Left ventricle myocardium inferior (tissue), 1 donor: Measurements from ENCODE around the gene PCDH15. TPM values are rescaled to one million over a fixed set of nuclear protein-coding genes. Genes with fewer than 3 reads are reported as not detected.

Source experiments
- DNase-seq: peaks from one replicate; pipeline ENCODE4 v3.0.0-alpha.2; 2020
- H3K27ac ChIP-seq: fragments of 200-600 bp; replicated peaks from 2 replicates; pipeline ENCODE4 v1.8.0; 2021
- H3K27me3 ChIP-seq: fragments of 200-600 bp; 2 replicates; pipeline ENCODE4 v1.8.0; 2021; ENCODE audit warnings: low read depth
- H3K36me3 ChIP-seq: fragments of 200-600 bp; 2 replicates; pipeline ENCODE4 v1.8.0; 2021
- H3K4me1 ChIP-seq: fragments of 200-600 bp; 2 replicates; pipeline ENCODE4 v1.8.0; 2021
- H3K4me3 ChIP-seq: fragments of 200-600 bp; 2 replicates; pipeline ENCODE4 v1.8.0; 2021; ENCODE audit warnings: mild to moderate bottlenecking, moderate library complexity
- H3K9me3 ChIP-seq: fragments of 200-600 bp; replicated peaks from 2 replicates; pipeline ENCODE4 v1.8.0; 2021
- intact Hi-C: fragments of 100-400 bp; cut with micrococcal nuclease; formaldehyde crosslinking; loops from one replicate; pipeline ENCODE4 v1.11.0; 2022
- total RNA-seq: library from RNA; stranded (reverse); fragmentation: NEBNext Ultra II Directional; extraction: Animal tissue kit (Norgen Biotek cat#: 25700); gene quantifications from one replicate; pipeline ENCODE4 v1.2.1, GENCODE V29; 2021
- TF ChIP-seq, protein P1 (sequence below): fragments of 200-600 bp; IDR thresholded peaks from 2 replicates; pipeline ENCODE4 v1.8.0; 2021; ENCODE audit warnings: antibody characterized with exemption, mild to moderate bottlenecking, borderline replicate concordance
- donor health status: DM: no; HTN: yes; CAD: no; lungs with severe emphysema.

Gene PCDH15
- total RNA-seq, 1 donor from 2014 or later, result 0.19 TPM

DNA sequence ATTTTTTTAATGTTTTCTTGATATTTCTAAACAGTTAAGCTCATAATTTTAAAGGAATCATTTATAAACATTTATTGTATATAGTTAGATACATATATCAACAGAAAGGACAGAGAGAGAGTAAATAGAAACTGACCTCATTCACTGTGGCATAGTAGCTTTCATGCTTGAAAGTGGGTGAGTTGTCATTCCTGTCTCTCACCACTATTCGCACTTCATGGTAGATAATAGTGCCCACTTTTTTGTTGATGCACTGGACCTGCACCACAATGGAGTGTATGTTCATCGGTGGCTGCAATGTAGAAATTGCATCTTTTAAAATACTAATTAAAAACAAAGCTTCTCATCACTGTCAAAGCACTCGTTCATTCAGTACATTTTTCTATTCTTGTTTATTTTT is 432.0 kb downstream of the PCDH15 start:
- no peak for DNase-seq
- TF ChIP-seq, protein P1, sequence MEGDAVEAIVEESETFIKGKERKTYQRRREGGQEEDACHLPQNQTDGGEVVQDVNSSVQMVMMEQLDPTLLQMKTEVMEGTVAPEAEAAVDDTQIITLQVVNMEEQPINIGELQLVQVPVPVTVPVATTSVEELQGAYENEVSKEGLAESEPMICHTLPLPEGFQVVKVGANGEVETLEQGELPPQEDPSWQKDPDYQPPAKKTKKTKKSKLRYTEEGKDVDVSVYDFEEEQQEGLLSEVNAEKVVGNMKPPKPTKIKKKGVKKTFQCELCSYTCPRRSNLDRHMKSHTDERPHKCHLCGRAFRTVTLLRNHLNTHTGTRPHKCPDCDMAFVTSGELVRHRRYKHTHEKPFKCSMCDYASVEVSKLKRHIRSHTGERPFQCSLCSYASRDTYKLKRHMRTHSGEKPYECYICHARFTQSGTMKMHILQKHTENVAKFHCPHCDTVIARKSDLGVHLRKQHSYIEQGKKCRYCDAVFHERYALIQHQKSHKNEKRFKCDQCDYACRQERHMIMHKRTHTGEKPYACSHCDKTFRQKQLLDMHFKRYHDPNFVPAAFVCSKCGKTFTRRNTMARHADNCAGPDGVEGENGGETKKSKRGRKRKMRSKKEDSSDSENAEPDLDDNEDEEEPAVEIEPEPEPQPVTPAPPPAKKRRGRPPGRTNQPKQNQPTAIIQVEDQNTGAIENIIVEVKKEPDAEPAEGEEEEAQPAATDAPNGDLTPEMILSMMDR, result no peak
- intact Hi-C loops, result no loop called here
- no peaks in the 10 kb centered on the region for H3K4me1 ChIP-seq
- H3K4me3 ChIP-seq, result no peak overlapping the region
- H3K9me3 ChIP-seq, result no peaks in the 10 kb centered on the region
- no peak overlapping the region for H3K27ac ChIP-seq
- H3K36me3 ChIP-seq, result no peaks in the 10 kb centered on the region
- no peaks in the 10 kb centered on the region for H3K27me3 ChIP-seq

DNA sequence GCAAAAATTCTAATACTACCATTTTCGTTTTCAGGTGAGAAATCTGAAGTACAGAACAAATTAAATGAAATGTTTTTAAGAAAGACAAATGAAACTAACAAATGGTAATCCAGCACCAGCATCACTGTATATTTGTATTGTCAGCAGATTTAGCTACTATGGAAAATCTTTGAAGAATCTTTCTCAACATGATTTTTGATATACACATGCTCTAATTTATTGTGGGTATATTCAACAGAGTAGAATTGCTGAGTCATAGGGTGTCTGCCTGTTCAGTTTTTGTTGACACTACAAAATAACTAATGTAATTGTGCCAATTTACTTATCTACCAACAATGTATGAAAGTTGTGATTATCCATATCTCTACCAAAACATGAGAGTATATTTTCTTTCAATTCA is 437.6 kb downstream of the PCDH15 start:
- no peaks in the 10 kb centered on the region for H3K27me3 ChIP-seq
- intact Hi-C loops, result no loop called here
- H3K36me3 ChIP-seq, result no peaks in the 10 kb centered on the region
- no peak for DNase-seq
- TF ChIP-seq, protein P1, result no peak
- no peak overlapping the region for H3K4me3 ChIP-seq
- H3K27ac ChIP-seq, result no peak overlapping the region
- peaks cover 7% of the 10 kb centered on the region for H3K9me3 ChIP-seq
- no peaks in the 10 kb centered on the region for H3K4me1 ChIP-seq

DNA sequence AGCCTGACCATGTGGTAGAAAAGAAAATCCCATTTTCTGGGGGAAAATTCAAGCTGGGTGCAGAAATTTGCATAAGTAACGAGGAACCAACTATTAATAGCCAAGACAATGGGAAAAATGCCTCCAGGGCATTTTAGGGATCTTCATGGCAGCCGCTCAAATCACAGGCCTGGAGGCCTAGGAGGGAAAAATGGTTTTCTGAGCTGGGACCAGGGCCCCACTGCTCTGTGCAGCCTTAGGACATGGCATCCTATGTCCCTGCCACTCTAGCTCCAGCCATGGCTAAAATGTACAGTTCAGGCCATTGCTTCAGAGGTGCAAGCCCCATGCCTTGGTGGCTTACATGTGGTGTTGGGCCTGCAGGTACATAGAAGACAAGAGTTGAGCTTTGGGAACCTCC is 459.0 kb downstream of the PCDH15 start:
- intact Hi-C loops, result no loop called here
- TF ChIP-seq, protein P1, result no peak
- H3K36me3 ChIP-seq, result no peaks in the 10 kb centered on the region

DNA sequence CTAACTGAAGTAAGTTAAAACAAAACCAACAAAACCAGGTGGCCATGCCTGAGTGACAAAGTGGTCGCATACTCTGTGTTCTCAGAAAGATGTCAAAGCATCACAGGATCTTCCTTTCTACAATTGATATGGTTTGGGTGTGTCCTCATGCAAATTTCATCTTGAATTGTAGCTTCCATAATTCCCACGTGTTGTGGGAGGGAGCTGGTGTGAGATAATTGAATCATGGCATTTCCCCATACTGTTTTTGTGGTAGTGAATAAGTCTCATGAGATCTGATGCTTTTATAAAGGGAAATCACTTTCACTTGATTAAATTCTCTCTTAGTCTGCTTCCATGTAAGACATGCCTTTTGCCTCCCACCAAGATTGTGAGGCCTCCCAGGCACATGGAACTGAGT is 465.7 kb downstream of the PCDH15 start:
- H3K27me3 ChIP-seq, result no peaks in the 10 kb centered on the region
- no peak for DNase-seq
- no peaks in the 10 kb centered on the region for H3K36me3 ChIP-seq
- no peak overlapping the region for H3K4me3 ChIP-seq
- intact Hi-C loops, result no loop called here
- H3K4me1 ChIP-seq, result no peaks in the 10 kb centered on the region
- TF ChIP-seq, protein P1, result no peak
- H3K9me3 ChIP-seq, result no peaks in the 10 kb centered on the region
- H3K27ac ChIP-seq, result no peak overlapping the region

More for the DNA sequence above, 459.0 kb downstream of the PCDH15 start:
- no peak for DNase-seq
- Histone ChIP-seq H3K4me3 (no peak overlapping the region), H3K4me1 (no peaks in the 10 kb centered on the region), H3K27ac (no peak overlapping the region), H3K9me3 (peaks cover 8% of the 10 kb centered on the region), H3K27me3 (no peaks in the 10 kb centered on the region)

DNA sequence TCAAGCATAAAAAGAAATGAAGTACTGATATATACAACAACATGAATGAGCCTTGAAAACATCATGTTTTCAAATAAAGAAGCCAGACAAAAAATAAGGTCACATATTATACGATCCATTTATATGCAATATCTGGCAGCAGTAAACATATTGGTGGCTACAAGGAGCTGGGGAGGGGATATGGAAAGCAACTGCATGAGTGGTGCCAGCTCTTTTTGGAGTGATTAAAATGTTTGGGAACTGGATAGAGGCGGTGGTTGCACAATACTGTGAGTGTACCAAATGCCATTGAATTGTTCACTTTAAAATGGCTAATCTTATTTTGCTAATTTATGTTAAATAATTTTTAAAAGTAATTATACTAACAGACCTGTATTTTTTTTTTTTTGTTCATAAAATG is 481.7 kb downstream of the PCDH15 start:
- no peak for DNase-seq
- H3K4me1 ChIP-seq, result no peaks in the 10 kb centered on the region
- H3K9me3 ChIP-seq, result peaks cover 9% of the 10 kb centered on the region
- TF ChIP-seq, protein P1, result no peak
- no peaks in the 10 kb centered on the region for H3K36me3 ChIP-seq
- no peaks in the 10 kb centered on the region for H3K27me3 ChIP-seq
- no peak overlapping the region for H3K4me3 ChIP-seq
- intact Hi-C loops, result no loop called here
- no peak overlapping the region for H3K27ac ChIP-seq

DNA sequence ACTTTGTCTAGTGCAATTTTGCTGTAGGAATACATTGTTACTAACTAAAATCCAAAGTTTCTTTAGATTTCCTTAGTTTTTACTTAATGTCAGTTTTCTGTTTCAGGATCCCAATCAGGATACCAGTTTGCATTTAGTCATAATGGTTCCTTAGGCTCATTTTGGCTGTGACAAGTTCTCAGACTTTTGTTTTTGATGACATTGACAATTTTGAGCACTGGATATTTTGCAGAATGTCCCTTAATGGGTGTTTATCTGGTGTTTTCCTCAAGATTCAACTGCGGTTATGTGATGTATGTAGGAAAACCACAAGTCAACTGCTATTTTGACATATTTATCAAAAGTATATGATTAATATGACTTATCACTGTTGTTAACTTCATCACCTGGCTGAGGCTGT is 482.6 kb downstream of the PCDH15 start:
- Histone ChIP-seq H3K4me1 (no peaks in the 10 kb centered on the region), H3K9me3 (peaks cover 10% of the 10 kb centered on the region), H3K27me3 (no peaks in the 10 kb centered on the region), H3K27ac (no peak overlapping the region), H3K4me3 (no peak overlapping the region), H3K36me3 (no peaks in the 10 kb centered on the region)
- intact Hi-C loops, result no loop called here
- no peak for DNase-seq
- TF ChIP-seq, protein P1, result no peak
